ENCODE data around the gene NRSN2. TPM values are rescaled to one million over a fixed set of nuclear protein-coding genes. Genes with fewer than 3 reads are reported as not detected.
A peak's percentile ranks its signal among the peaks of the same experiment; 100 is the strongest.

The NRSN2 gene
- total RNA-seq, 1 experiment from 2014 or later: 1.9 TPM

DNA sequence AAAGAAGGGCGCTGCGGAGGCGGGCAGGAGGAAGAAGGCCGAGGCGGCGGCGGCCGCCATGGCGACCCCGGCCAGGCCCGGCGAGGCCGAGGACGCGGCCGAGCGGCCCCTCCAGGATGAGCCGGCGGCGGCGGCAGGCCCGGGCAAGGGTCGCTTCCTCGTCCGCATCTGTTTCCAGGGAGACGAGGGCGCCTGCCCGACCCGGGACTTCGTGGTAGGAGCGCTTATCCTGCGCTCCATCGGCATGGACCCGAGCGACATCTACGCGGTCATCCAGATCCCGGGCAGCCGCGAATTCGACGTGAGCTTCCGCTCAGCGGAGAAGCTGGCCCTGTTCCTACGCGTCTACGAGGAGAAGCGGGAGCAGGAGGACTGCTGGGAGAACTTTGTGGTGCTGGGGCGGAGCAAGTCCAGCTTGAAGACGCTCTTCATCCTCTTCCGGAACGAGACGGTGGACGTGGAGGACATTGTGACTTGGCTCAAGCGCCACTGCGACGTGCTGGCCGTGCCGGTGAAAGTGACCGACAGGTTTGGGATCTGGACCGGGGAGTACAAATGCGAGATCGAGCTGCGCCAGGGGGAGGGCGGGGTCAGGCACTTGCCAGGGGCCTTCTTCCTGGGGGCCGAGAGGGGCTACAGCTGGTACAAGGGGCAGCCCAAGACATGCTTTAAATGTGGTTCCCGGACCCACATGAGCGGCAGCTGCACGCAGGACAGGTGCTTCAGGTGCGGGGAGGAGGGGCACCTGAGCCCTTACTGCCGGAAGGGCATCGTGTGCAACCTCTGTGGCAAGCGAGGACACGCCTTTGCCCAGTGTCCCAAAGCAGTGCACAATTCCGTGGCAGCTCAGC lies 48.8 kb upstream of the NRSN2 start:
- DNase-seq (ENCODE audit: low read depth, low spot score): no peak
- peaks cover 20 to 45% of the 10 kb centered on the region in 2 experiments for H3K4me1 ChIP-seq (ENCODE audit: control insufficient read depth in 1 of 2, insufficient read depth in 2 of 2, low read length in 2 of 2)
- peak; percentile 58 for ATAC-seq
- POLR2A ChIA-PET: interaction anchor here (1.9 kb wide), 1 partner anchor 26 kb away, joined by 12 read pairs; the partner anchor contains the start of gene SOX12
- CTCF ChIA-PET: no interaction called here
- H2AFZ ChIP-seq (ENCODE audit: low read depth, low read length, poor library complexity, severe bottlenecking): no peak overlapping the region
- H3K9ac ChIP-seq (ENCODE audit: low read length): peak overlapping the region; percentile 94
- no peaks in the 10 kb centered on the region for H3K9me3 ChIP-seq (ENCODE audit: control insufficient read depth in 1 of 2, insufficient read depth in 1 of 2, low read depth in 1 of 2, low read length in 2 of 2)
- peaks cover 3% of the 10 kb centered on the region; the same call in 1 of the 2 replicates for H4K20me1 ChIP-seq (ENCODE audit: insufficient read depth)
- RAD21 ChIA-PET (ENCODE audit: low non-redundant PET in 1 of 2, low total read pairs in 2 of 2, uncharacterized antibody in 2 of 2, unreplicated experiment in 2 of 2): interaction anchor here in 1 of 2 experiments (0.8 kb wide), 1 partner anchor 27 kb away, joined by 3 read pairs; the partner anchor contains the start of gene SOX12
- H3K79me2 ChIP-seq (ENCODE audit: insufficient read depth, low read length): peaks cover 35% of the 10 kb centered on the region
- BruUV-seq (replicated peaks): TSS peak; percentile 39
- peaks cover 4 to 18% of the 10 kb centered on the region in 2 experiments; a peak in 3 of 4 replicates for H3K36me3 ChIP-seq (ENCODE audit: control insufficient read depth in 1 of 2, insufficient read depth in 2 of 2, low read length in 2 of 2)
- H3K27me3 ChIP-seq (ENCODE audit: insufficient read depth, low read length): no peaks in the 10 kb centered on the region
- intact Hi-C loops (cut with micrococcal nuclease): loop anchor here (1.0 kb wide), 1 partner anchor 26 kb away; no protein-coding TSS in a partner anchor
- peak overlapping the region; percentile 88 for H3K4me2 ChIP-seq (ENCODE audit: low read length)
- no peaks in the 10 kb centered on the region for H3K9me2 ChIP-seq (ENCODE audit: insufficient read depth)
- peak overlapping the region; percentile 62 to 88 for H3K4me3 ChIP-seq (replicated peaks in 1 of 2; ENCODE audit: low read depth in 1 of 2, low read length in 2 of 2)
- H3K27ac ChIP-seq (ENCODE audit: low read depth, low read length): peak overlapping the region; percentile 99
- TF ChIP-seq EGR1 (IDR thresholded peaks at IDR 0.05; ENCODE audit: low read depth) (no peak), SP1 (IDR thresholded peaks at IDR 0.05; ENCODE audit: low read depth) (no peak), CBX3 (IDR thresholded peaks at IDR 0.05; ENCODE audit: low read depth) (no peak), YY1 (IDR thresholded peaks at IDR 0.05; ENCODE audit: extremely low read depth, insufficient replicate concordance, low read depth, low read length) (no peak), POLR2A (IDR thresholded peaks at IDR 0.05; ENCODE audit: borderline replicate concordance, extremely low read depth, insufficient read depth, insufficient read length) (peak; percentile 48), SIN3A (IDR thresholded peaks at IDR 0.05; ENCODE audit: low read depth) (peak; percentile 34), EZH2 (IDR thresholded peaks at IDR 0.05) (no peak), POLR2AphosphoS5 (IDR thresholded peaks at IDR 0.05; ENCODE audit: low read depth, low read length) (peak; percentile 71), EZH2phosphoT487 (IDR thresholded peaks at IDR 0.05; ENCODE audit: borderline replicate concordance) (no peak), TCF7L2 (IDR thresholded peaks at IDR 0.05; ENCODE audit: borderline replicate concordance, extremely low read depth, insufficient read depth, insufficient read length) (no peak), ZFX (IDR thresholded peaks at IDR 0.05) (peak; percentile 94), ZNF274 (IDR thresholded peaks at IDR 0.05; ENCODE audit: low read depth, low read length) (no peak), RAD21 (IDR thresholded peaks at IDR 0.05; ENCODE audit: low read depth) (no peak), ELF1 (IDR thresholded peaks at IDR 0.05; ENCODE audit: borderline replicate concordance, low read depth) (no peak)
- TF ChIP-seq, protein P1, sequence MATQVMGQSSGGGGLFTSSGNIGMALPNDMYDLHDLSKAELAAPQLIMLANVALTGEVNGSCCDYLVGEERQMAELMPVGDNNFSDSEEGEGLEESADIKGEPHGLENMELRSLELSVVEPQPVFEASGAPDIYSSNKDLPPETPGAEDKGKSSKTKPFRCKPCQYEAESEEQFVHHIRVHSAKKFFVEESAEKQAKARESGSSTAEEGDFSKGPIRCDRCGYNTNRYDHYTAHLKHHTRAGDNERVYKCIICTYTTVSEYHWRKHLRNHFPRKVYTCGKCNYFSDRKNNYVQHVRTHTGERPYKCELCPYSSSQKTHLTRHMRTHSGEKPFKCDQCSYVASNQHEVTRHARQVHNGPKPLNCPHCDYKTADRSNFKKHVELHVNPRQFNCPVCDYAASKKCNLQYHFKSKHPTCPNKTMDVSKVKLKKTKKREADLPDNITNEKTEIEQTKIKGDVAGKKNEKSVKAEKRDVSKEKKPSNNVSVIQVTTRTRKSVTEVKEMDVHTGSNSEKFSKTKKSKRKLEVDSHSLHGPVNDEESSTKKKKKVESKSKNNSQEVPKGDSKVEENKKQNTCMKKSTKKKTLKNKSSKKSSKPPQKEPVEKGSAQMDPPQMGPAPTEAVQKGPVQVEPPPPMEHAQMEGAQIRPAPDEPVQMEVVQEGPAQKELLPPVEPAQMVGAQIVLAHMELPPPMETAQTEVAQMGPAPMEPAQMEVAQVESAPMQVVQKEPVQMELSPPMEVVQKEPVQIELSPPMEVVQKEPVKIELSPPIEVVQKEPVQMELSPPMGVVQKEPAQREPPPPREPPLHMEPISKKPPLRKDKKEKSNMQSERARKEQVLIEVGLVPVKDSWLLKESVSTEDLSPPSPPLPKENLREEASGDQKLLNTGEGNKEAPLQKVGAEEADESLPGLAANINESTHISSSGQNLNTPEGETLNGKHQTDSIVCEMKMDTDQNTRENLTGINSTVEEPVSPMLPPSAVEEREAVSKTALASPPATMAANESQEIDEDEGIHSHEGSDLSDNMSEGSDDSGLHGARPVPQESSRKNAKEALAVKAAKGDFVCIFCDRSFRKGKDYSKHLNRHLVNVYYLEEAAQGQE (IDR thresholded peaks at IDR 0.05; ENCODE audit: low read depth): no peak
- TF ChIP-seq, protein P2, sequence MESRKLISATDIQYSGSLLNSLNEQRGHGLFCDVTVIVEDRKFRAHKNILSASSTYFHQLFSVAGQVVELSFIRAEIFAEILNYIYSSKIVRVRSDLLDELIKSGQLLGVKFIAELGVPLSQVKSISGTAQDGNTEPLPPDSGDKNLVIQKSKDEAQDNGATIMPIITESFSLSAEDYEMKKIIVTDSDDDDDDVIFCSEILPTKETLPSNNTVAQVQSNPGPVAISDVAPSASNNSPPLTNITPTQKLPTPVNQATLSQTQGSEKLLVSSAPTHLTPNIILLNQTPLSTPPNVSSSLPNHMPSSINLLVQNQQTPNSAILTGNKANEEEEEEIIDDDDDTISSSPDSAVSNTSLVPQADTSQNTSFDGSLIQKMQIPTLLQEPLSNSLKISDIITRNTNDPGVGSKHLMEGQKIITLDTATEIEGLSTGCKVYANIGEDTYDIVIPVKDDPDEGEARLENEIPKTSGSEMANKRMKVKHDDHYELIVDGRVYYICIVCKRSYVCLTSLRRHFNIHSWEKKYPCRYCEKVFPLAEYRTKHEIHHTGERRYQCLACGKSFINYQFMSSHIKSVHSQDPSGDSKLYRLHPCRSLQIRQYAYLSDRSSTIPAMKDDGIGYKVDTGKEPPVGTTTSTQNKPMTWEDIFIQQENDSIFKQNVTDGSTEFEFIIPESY (IDR thresholded peaks at IDR 0.05; ENCODE audit: extremely low read depth, insufficient replicate concordance, low read length): no peak
- TF ChIP-seq, protein P3, sequence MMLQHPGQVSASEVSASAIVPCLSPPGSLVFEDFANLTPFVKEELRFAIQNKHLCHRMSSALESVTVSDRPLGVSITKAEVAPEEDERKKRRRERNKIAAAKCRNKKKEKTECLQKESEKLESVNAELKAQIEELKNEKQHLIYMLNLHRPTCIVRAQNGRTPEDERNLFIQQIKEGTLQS (IDR thresholded peaks at IDR 0.05): no peak
- TF ChIP-seq, protein P4, sequence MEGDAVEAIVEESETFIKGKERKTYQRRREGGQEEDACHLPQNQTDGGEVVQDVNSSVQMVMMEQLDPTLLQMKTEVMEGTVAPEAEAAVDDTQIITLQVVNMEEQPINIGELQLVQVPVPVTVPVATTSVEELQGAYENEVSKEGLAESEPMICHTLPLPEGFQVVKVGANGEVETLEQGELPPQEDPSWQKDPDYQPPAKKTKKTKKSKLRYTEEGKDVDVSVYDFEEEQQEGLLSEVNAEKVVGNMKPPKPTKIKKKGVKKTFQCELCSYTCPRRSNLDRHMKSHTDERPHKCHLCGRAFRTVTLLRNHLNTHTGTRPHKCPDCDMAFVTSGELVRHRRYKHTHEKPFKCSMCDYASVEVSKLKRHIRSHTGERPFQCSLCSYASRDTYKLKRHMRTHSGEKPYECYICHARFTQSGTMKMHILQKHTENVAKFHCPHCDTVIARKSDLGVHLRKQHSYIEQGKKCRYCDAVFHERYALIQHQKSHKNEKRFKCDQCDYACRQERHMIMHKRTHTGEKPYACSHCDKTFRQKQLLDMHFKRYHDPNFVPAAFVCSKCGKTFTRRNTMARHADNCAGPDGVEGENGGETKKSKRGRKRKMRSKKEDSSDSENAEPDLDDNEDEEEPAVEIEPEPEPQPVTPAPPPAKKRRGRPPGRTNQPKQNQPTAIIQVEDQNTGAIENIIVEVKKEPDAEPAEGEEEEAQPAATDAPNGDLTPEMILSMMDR (IDR thresholded peaks at IDR 0.05 in 2 of 3, conservative IDR thresholded peaks at IDR 0.05 in 1 of 3; ENCODE audit: borderline replicate concordance in 1 of 3, insufficient read depth in 1 of 3, low read depth in 2 of 3, low read length in 2 of 3): no peak
